ENCODE data around the gene ACSF2.
A peak's percentile ranks its signal among the peaks of the same experiment; 100 is the strongest.

The ACSF2 gene

GRCh38 chr17:50440172-50440837 is 14.3 kb downstream of the ACSF2 start:
- no peak for DNase-seq (ENCODE audit: low spot score)

GRCh38 chr17:50440838-50441829 is 15.1 kb downstream of the ACSF2 start:
- no peak for DNase-seq (ENCODE audit: low spot score)

GRCh38 chr17:50443505-50443974 is 17.5 kb downstream of the ACSF2 start:
- DNase-seq (ENCODE audit: low spot score) = no peak

DNA sequence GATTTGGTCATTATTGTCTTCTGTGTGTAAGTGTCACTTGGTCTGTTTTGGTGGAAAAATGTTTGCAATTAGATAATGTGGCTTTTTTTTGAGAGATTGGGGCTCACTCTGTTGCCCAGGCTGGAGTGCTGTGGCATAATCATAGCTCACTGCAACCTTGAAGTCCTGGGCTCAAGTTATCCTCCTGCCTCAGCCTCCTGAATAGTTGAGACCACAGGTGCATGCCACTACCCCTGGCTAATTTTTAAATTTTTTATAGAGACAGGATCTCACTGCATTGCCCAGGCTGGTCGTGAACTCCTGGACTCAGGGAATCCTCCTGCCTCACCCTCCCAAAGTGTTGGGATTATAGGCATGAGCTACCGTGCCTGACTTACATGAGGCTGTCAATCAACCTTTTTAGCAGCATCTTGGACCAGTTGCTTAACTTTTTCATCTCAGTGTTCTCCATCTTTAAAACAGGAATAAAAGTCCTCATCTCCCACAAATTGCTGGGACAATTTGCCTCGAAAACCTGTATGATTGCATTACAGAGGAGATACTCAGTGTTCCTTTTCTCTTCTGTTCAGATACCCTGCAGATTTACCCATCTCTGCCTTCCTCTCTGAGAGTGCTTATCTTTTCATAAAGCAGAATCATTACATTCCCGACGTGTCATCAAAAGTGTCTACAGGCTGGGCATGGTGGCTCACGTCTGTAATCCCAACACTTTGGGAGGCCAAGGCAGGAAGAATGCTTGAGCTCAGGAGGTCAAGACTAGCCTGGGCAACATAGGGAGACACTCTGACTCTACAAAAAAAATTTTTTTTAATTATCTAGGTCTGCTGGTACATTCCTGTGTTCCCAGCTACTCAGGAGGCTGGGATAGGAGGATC is 19.1 kb downstream of the ACSF2 start:
- no peak for DNase-seq (ENCODE audit: low spot score)

DNA sequence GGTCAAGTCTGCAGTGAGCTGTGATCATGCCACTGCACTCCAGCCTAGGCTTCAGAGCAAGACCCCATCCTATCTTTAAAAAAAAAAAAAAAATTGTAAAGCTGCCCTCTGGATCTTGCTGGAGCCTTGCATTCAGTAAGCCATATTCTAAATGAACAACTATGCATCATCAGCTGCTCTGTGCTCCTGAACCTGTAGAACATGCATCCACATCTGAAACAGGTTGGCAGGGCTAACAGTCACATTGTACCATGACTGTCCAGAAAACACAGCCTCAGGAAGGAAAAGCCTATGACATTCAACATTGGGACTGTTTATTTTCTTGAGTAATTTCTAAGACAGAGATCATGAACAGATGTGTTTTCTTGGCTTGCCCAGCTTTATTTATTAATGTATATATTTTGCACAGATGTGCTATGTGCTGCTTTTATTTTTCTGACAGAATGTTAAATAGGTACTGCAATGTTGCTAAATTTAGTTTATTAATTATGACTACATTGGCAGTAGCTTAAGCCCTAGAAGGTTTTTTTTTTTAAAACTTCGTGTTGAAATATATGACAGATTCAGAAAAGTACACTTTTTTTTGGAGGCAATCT is 19.8 kb downstream of the ACSF2 start:
- no peak for DNase-seq (ENCODE audit: low spot score)

GRCh38 chr17:50447870-50448595 is 22.0 kb downstream of the ACSF2 start:
- DNase-seq (ENCODE audit: low spot score) = no peak

- DNase-seq (ENCODE audit: low spot score) = no peak
Observed at GRCh38 chr17:50448643-50449042, 22.6 kb downstream of the ACSF2 start.

DNA sequence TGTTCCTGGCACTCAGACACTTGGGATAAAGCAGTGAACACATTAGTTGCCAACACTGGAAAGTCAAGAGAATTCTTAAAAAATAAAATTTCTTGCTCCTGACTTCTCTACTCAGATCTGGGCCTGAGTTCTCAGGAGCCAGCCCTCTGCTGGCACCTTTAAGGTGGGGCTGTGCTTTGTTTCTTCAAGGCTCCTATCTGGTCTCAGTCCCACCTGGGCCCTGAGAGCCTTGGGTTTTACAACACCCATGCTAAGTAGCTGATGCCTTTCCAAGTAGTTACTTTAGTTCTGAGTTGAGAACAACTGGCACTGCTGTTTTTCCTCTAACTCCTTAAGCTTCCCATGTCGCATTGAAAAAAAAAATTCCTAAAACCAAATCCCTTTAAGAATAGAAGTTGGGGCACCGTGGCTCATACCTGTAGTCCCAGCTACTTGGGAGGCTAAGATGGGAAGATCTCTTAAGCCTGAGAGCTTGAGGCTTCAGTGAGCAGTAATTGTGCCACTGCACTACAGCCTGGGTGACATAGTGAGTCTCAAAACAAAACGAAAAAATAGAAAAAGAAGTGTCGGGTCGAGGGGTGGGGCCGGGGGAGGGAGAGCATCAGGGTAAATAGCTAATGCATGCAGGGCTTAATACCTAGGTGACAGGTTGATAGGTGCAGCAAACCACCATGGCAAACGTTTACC is 26.1 kb downstream of the ACSF2 start:
- DNase-seq (ENCODE audit: low spot score) = peak; percentile 30

DNA sequence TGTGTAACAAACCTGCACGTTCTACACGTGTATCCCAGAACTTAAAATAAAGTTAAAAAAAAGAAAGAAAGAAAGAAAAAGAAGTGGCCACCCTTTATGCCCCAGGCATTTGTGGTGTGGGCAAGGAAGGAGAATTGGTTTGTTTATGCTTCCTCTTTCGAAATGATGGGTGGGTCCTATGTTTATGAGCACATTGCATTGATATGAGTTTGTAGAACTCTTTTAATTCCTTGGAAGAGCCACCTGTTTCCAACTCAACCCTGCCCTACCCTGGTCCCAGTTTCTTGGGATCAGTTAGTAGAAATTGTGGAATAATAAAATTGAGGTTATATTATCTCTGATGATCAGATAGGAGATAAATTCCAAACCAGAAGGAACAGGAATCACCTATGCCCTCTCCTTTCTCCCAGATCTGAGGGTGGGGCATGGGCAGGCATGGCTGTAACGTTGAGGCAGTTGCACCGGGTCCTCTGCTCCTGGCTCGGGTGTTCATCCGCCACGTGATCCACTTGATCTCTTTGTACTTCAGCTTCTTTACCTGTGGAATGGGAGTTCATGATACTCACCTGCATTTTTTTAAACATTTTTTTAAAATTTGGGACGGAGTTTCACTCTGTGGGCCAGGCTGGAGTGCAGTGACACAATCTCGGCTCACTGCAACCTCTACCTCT is 26.7 kb downstream of the ACSF2 start:
- peak; percentile 81 for DNase-seq (ENCODE audit: low spot score)

DNA sequence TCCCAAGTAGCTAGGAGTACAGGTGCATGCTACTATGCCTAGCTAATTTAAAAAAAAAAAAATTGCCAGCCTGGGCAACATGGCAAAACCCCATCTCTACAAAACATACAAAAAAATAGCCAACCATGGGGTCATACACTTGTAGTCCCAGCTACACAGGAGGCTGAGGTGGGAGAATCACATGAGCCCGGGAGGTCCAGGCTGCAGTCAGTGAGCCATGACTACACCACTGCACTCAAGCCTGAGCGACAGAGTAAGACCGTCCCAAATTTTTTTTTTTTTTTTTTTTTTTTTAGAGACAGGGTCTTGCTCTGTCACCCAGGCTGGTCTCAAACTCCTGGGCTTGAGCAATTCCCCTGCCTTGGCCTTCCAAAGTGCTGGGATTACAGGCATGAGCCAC is 27.9 kb downstream of the ACSF2 start:
- no peak for DNase-seq (ENCODE audit: low spot score)

DNA sequence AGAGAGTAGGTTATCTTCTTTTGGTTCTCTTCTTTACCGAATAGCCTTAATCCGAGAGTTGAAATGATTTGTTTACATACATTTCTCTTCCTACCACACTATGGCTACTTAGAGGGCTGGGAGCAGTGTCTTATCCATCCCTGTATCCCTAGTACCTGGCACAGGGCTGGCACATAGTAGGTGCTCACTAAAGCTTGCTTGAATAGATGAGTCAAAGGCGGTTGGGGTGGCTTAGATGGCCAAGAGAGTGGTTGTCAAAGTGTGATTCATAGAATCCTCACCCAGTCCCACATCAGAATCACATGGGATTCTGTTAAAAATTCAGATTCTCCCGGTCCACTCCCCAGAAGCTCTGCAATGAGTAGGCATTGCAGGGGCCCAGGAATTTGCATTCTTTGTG is 31.6 kb downstream of the ACSF2 start:
- no peak for DNase-seq (ENCODE audit: low spot score)

DNA sequence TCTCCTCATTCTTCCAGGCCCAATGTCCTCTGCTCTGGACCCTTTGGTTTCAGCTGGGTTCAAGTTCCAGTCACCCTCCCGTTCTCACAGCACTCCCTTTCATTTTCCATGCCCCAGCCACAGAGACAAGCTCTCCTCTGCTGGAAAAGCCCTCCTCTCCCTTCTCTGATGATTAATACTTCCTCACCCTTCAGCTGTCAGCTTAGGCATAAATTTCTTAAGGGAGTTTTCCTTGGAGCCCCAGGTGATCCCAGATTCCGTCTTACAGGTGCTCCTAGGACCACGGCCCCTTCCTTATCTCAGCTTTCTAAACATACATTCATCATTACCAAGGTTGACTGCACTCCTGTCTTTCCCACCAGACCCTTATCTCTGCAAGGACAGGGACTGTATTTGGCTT is 32.3 kb downstream of the ACSF2 start:
- DNase-seq (ENCODE audit: low spot score) = no peak

GRCh38 chr17:50458701-50459676 is 33.0 kb downstream of the ACSF2 start:
- peak; percentile 72 for DNase-seq (ENCODE audit: low spot score)

GRCh38 chr17:50459756-50460155 is 33.7 kb downstream of the ACSF2 start:
- no peak for DNase-seq (ENCODE audit: low spot score)

DNA sequence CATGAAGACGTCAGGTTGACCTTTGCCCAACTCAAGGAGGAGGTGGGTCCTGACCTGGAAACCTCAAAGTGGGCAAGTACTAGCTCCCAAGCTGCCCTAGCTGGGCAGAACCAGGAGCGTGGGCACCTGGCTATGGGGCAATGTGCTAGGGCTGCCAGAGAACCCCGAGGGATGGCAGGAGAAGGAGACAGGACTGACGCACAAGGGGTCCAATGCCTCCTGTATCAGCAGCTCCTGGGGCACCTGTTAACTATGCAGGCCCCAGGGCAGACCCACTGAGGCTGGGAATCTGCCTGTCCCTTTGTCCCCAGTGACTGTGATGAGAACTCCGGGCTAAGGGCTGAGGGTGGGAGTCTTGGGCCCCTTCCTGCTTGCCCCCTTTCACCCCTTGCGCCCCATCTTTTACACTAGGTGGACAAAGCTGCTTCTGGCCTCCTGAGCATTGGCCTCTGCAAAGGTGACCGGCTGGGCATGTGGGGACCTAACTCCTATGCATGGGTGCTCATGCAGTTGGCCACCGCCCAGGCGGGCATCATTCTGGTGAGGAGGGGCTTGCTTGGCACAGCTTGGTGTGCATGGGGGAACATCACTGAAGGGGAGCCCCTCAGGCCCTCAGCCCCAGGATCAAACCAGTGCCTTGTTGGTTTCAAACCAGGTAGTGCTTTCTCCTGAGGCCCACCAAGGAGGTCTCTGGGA is 35.0 kb downstream of the ACSF2 start:
- no peak for DNase-seq (ENCODE audit: low spot score)

DNA sequence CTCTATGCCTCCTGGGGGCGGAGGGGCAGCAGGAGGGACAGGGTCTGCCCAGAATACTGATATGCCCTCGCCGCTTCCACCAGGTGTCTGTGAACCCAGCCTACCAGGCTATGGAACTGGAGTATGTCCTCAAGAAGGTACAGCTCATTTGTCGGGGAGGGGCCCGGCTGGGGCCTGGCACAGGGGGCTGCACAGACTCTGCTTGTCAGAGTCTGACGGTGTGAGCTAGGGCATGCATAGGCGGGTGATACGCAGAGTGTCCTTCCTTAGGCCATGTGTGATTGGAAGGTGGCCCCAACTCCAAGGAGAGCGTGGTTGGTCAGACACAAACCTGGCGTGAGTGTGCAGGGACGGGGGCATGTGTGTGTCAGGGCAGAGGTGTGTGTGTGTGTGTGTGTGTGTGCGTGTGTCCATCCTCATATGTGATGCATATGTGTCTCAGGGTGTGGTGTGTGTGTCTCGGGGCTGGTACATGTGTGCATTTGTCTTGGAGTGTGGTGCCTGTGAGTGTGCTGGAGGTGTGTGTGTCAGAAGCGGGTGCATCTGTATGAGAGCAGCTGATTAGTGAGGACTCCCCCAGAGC is 35.6 kb downstream of the ACSF2 start:
- DNase-seq (ENCODE audit: low spot score) = no peak

GRCh38 chr17:50462446-50462845 is 36.4 kb downstream of the ACSF2 start:
- no peak for DNase-seq (ENCODE audit: low spot score)

GRCh38 chr17:50464121-50464520 is 38.1 kb downstream of the ACSF2 start:
- no peak for DNase-seq (ENCODE audit: low spot score)
